Liver (tissue), 3 donors: ENCODE data around the gene CASR.

Source experiments
- CTCF ChIP-seq: fragments of 150-350 bp; IDR thresholded peaks from 2 replicates; pipeline ENCODE4 v1.5.1; 2017; ENCODE audit warnings: improper control_type of control experiment, low read depth, low read length; ENCODE audit not compliant: missing input control
- FOXA2 ChIP-seq: IDR thresholded peaks from 2 replicates; pipeline ENCODE4 v1.6.1; 2016; ENCODE audit warnings: antibody characterized with exemption
- RAD21 ChIP-seq, 2 donors: IDR thresholded peaks; 2 replicates each; pipeline ENCODE4 v1.6.1; 2016; ENCODE audit warnings: antibody characterized with exemption in 2 of 2, mild to moderate bottlenecking in 2 of 2
- REST ChIP-seq: IDR thresholded peaks from 2 replicates; pipeline ENCODE4 v1.6.1; 2016; ENCODE audit warnings: antibody characterized with exemption, mild to moderate bottlenecking
- TAF1 ChIP-seq: conservative IDR thresholded peaks from 2 replicates; pipeline ENCODE4 v1.6.1; 2016; ENCODE audit warnings: antibody characterized with exemption, mild to moderate bottlenecking
- donor health status: healthy.
- donor health status: healthy.

- TF ChIP-seq RAD21 (IDR thresholded peaks at IDR 0.05) (no peak), CTCF (no peak), TAF1 (no peak), FOXA2 (no peak), REST (no peak)
These were observed 135.2 kb downstream of the CASR start for GRCh38 chr3:122318620-122319019.
